HG03520 (cell line): ENCODE results near the gene WNT4.

Experiments
- ATAC-seq: cut with Tn5 transposase; IDR thresholded peaks from one replicate; pipeline ENCODE4 v1.9.1; 2021; ENCODE audit warnings: mild to moderate bottlenecking, moderate library complexity; ENCODE audit not compliant: unreplicated experiment

Gene WNT4

DNA sequence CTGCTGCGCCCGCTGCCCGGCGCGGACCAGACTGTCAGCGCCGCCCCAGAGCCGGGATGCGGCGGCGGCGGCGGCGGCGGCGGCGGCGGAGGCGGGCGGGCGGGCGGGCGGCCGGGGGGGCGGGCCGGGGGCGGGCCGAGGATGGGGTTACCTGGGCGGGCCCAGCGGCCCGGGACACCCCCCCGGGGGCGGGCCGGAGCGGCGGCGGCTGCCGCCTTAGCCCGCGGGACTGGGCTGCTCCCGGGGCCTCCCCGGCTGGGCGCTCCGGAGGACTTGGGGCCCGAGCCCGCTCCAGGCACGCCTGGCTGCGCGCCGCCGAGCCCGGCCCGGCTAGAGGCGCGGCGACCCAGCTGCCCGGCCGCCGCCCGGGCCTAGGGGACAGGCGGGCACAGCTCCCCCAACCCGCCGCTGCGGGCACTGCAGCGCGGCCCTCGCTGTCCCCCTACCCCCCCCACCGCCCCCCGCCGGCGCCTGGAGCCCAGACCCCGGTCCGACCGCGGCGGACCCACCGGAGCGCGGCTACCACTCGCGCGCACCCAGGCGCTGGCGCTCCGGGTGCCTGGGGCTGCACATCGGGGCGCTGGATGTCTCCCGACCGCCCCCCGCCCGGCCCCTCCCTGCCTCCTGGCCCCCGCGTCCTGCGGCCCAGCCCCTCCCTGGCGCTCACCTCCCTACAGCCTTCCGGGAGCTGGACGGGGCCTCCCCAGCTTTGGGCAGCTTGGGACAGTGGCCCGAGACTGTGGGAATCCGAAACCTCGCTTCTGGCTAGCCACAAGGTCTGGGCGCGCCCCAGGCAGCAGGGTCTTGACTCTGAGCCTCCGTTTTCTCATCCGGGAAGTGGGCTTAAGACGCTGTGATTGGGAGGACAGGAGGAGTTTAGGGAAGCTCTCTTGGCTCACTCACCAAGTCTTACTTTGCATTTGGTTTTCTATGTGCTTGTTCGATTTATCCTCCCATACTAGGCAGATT lies at the start of gene WNT4:
TSS of gene WNT4 (minus strand) at position 33 of the 969 bp plus-strand sequence. CDS start 175 bp downstream, outside the sequence.
- no peak for ATAC-seq

DNA sequence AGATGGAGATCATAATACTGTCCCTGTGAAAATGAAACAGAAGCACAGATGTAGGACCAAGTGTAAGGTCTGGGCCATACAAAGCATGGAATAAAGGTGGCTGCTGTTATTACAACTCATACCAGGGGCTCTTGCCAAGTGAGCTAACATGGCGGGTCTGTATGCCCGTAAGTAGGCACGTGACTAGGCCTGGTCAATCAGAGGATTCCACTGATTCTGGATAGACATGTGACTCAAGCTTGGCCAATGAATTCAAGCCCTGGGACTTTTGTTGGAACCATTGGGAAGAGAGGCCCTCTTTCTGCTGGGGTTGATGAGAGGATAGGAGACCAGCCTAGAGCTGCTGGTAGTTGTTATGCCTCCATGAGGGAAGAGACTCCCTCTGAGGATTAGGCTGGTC lies 47.8 kb upstream of the WNT4 start:
- ATAC-seq, result no peak

DNA sequence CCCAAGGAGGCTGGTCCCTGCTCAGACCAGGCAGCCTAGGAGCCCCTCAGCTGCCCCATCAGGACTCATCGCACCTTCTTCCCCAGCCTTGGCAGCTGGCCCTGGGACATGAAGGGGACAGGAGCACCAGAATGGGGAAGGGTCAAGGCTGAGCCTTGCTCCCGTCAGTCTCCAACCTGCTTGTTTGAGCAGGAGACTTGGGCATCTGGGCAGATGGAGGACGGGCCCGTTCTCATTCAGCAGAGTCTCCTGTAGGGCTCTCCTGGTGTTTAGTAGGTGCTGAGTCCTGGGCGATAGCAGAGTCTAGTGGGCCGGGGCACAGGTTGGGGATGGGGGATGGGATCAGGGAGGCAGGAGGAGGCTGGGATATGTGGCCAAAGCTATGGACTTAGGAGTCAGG lies 47.4 kb upstream of the WNT4 start:
- ATAC-seq, result no peak

DNA sequence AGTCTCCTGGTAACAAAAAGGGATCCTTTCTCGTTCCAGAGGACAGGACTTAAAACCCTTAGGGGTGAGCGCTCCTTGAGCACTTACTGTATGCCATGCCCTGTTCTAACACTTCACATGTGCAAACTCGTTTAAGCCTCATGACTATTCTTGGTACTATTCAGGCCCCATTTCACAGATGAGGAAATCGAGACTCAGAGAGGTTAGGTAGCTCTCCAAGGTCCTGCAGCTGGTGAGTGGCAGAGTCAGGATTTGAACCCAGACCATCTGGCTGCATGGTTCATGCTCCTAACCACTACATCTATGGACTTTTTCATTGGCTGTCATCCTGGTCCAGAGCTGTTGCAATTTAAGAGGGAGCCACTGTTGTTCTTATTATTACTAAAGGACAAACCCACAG lies 46.7 kb upstream of the WNT4 start:
- ATAC-seq, result no peak

DNA sequence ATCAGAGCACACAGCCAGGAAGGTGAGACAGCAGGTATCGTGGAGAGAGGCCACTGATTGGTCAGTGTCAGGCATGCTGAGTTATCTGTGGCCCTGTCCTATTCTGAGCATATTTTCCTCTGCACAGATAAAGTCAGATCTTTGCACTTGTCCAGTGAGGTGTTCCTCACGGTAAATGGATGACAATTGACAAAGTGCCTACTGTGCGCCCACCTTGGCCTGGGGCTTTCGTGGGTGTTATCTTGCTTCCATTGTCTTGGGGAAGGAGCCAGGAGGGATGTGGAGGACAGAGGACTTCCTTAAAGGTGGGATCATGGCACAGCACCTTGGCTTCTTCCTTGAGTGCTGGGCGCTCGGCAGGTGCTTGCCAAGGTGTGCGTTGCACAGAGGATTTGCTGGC lies 46.0 kb upstream of the WNT4 start:
- ATAC-seq, result no peak

DNA sequence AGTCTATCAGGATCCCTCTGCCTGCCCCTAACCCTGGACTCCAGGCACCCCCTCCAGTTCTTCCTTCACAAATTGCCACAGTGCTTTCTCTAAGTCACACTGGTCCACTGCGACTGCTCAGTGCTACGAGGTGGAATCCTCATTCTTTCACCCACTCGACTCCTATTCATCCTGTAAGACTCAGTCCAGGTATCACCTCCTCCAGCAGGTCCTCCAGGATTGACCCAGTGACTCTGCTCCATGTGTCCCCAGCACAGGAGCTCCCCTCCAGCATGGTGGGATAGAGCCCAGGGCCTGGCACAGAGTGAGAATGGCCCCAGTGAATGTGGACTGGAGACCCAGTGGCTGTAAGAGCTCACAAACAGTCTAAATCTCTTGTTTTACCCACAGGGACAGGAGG lies 45.5 kb upstream of the WNT4 start:
- ATAC-seq, result no peak

DNA sequence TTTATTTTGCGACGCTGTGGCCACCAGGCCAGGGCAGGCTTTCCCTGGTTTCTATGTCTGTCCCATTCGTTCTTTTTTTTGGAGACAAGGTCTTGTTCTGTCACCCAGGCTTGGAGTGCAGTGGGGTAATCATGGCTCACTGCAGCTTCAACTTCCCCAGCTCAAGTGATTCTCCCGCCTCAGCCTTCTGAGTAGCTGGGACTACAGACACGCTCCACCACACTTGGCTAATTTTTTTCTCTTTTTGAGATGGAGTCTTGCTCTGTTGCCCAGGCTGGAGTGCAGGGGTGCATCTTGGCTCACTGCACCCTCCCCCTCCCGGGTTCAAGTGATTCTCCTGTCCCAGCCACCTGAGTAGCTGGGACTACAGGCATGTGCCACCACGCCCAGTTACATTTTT lies 43.4 kb upstream of the WNT4 start:
- ATAC-seq, result no peak

DNA sequence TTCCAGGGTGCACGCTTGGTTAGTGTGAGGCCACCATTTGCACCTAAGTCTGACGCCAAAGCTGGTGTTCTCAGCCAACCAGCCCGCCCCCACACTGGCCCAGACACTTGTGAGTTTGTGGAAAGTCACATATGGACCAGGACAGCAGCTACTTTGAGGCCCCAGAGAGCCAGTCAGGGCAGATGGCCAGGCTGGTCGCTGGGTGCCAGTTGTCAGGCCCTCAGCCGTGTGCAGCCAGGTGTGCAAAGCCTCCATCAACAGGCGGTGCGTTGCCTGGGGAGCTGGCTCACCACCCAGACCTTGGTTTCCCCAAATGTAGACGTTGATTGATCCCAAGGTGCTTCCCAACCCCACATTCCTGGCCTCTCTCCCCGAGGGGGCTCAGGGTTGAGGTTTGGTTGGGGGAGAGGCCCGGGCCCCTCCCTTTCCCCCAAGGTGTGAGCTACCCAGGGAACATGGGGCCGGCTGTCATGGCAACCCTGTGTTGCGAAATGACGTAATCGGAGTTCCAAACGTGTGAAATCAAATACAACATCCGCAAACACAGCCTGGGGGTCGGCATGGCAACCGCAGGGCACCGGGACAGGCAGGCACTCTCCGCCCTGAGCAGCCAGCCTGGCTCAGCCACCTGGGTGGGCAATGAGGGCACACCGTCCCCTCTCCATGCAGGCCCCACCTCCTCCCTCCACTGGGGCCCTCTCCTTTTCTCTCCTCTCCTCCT lies 42.2 kb upstream of the WNT4 start:
- no peak for ATAC-seq

DNA sequence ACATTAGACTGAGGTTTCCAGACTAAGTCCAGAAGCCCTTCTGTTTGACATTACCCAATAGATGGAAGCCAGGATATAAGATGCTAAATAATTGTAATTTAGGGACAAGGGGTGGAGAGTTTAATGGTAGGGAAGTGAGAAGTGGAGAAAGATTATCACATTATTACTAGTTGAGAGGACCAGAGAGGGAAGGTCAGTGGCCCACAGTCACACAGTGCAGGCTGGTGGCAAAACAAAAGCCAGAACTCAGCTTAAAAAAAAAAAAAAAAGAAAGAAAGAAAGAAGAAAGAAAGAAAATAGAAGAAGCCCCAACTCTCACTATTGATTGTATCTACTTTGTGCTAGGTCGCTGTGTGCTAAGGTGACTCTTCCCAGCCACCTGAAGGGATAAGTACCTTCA lies 41.6 kb upstream of the WNT4 start:
- no peak for ATAC-seq

DNA sequence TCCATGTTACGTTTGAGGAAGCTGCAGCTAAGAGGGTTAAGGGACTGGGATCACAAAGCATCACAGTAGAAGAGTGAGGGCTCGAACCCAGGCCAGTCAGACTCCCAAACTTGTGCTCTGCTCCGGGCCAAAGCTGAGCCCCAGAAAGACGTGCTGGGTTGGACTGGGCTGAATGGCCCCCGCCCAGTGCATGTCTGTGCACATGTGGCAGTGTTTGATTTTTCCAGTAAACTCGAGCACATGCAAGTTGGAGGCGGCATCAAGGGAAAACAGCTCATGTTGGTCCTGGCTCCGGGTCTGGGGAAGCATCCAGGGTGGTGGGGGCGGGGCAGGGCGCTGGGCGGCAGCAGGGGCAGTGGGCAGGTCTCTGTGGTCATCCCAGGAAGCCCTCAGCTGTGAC lies 39.8 kb upstream of the WNT4 start:
- no peak for ATAC-seq

DNA sequence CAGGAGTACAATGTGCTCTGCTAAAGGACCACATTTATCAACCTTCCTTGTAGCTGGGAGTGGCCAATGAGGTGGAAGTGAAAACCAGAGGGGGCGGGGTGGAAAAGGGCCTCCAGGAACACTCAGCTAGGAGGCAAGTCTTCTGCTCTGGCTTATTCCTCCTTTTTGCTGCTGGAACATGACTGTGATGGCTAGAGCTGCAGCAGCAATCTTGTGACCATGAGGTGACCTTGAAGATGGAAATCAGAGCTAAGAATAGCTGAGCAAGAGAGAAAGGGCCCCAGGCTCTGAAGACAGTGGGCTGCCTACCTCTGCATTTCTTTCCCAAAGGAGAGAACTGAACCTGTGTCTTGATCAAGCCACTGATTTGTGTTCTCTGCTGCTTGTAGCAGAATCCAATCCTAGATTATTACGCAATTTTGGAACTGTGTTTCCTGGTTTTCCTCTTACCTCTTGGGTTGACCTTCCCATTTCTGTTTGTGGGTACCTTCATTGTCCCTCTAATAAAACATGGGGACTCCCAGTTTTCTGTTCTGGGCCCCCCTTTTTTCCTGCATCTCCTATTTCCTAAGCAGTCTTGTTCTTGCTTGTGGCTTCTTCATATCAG lies 36.4 kb upstream of the WNT4 start:
- no peak for ATAC-seq

DNA sequence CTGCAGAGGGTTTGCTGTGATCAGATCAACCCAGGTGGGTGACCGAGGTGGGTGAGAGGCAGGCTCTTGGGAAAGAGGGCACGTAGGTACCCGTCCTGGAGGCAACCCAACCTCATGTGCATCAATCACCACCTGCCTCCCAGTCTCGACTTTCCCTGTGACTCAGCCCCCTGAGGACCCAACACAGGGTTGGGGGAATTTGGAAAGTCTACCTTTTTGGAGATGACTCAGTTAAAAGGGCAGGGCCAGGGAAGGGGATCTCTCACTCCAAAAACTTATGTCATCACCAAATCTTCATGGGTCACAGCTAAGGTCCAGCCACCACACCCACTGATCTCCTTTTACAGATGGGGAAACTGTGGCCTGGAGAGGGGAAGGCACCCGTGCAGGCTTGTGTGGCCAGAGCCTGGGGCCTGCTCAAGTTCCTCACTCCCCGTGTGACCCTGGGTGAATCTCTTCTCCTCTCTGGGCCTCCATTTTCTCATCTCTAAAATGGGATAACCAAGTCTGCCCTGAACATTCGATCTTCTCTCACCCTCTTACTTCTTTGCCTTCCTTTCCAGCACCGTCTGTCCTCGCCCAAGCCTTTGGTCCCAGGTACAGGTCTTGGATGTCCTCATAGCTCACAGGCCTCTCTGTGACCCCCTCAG lies 34.6 kb upstream of the WNT4 start:
- no peak for ATAC-seq

DNA sequence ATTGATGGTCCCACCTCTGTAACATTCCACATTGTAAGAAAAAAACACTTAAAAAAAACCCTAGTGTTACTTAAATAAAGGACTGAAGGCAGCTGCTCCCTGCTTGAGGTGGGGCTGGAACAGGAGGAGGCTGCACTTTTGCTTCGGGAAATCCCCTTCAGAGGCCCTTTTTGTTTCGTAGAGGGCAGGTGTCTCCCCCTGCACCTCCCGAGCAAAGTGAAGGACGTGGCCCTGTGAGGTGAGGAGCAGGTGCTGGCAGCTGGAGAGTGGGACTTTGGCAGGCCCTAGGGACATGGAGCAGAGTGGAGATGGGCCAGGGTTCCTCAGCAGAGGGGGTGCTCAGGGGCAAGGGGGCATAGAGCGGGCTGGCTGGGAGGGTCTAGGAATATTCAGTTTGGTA lies 33.4 kb upstream of the WNT4 start:
- ATAC-seq, result no peak

DNA sequence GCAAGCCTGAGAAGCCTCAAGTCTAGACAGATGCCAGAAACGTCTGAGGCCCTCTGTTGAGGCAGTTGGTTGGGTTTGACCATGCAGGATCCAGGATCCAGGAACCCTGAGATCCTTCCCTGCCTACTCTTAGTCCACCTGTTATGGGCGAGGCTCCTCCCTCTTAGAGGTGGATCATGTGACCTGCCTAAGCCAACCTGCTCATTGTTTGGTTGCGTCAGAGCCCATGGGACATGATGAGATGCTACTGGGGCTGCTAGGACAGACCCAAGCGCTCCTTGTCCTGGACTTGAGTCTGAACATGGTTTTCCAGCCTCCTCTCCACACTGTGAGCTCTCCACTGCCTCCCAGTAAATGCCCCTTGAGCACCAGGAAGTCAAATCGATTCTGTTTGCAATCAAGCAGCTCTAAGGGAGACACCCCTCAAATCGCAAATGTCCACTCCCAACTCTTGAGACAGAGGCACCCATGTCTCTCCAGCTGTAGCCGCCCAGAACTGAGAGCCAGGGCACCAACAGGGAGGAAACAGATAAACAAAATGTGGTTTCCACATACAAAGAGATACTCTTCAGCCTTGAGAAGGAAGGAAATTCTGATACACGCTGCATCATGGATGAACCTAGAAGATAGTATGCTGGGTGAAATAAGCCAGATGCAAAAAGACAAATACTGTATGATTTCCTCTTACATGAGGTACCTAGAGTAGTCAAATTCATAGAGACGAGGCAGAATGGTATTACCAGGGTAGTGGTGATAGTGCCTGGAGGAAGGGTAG lies 31.7 kb upstream of the WNT4 start:
- no peak for ATAC-seq

DNA sequence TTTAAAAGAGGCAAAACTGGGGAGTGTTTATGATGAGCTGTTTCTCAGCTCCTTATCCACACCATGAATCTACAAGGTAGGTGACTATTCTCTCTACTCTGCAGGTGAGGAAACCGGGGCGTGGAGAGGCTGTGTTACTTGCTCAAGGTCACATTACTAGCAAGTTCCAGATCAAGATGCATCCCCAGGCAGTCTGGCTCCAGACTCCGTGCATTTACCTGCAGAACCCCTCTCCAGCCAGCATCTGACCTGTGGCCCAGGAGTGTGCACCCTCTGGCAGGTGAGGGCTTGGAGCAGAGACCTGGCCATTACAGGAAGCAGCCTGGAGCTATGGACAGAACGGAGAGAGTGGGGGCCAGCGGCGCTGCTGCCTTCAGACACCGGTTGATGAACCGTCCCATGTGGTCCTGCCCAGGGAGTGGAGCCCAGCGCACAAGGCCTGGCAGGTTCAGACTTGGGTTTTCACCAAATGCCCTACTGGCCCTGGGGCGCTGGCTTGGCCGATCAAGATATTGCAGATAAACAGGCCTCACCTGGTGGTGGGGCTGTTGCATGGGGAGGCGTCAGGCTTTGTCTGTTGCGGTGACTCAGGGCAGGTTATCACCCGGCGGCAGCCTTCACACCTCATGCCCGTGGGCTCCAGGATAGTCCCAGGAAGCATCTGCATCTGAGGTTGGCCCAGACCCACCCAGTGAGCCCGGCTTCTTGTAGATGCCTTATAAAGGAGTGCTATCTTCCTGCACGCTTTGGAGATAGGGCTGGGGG lies 29.2 kb upstream of the WNT4 start:
- ATAC-seq, result no peak

DNA sequence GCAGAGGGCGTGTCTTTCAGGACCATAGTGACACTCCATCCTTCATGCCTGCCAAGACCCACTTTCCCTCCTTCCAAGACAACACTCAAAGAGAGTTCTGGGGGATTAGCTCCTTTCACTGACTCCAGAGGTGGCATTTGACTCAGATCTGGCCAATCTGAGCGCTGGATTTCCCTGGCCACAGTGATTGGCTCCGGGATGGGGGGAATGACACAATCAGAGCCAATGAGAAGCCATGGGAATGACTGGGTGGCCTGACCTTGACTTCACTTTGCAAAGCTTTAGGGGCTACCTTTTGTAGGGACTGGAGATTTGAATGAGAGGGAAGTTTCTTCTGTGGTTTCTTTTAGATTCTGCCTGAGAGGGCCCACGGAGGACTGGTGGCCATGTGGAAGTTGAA lies 26.9 kb upstream of the WNT4 start:
- no peak for ATAC-seq

DNA sequence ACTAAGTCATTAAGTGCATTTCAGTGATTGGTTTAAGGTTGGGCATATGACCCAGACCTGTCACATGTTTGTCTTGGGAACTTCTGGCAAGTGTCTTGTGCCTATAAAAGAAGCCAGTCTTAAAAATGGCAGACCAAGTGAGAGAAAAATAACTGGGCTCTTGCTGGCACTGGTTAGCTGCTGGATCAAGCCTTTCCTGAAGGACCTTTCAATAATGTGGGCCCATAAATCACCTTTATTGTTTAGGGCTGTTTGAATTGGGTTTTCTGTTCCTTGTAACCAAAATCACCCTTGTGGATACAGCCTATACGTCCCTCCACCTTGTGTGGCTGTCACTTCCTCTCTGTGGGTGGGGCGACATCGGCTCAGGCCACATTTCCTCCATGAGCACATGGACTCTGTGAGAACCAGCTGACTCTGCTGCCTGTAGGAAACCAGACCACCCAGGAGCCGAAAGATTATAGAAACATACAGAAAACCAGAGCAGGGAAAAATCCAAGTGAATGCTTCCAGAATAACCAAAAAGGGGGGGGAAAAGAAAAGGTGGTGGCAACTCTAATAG lies 25.6 kb upstream of the WNT4 start:
- ATAC-seq, result no peak

DNA sequence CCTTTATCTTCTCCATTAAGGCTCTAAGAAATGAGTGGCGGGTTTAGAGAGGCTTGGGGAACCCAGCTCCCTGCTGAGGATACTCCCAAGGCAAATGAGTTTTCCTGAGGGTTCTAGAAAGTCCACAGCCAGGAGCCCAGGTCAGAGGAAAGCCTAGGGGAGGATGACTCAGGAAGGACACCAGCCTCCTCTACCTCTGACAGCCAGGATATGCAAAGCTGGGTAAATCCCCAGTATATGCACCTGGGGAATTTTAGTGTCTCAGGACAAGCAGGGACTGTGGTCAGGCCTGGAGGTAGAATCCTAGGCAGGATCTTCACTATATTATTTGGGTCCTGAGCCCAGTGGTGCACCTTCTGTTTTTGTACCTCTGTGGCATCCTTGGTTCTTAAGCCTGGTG lies 23.5 kb upstream of the WNT4 start:
- ATAC-seq, result no peak
